Choroid plexus epithelial cell (primary cell): Measurements from ENCODE around the gene ERFE.

Source experiments
- DNase-seq: peaks from one replicate; pipeline ENCODE4 v3.0.0-alpha.2; 2010; ENCODE audit warnings: low read depth
- H3K4me3 ChIP-seq: 2 replicates; pipeline ENCODE4 v1.5.1; 2011; ENCODE audit warnings: low read depth, mild to moderate bottlenecking, control low read depth, low read length, moderate library complexity
- TF ChIP-seq, protein P1 (sequence below): conservative IDR thresholded peaks from 2 replicates; pipeline ENCODE4 v1.5.1; 2011; ENCODE audit warnings: low read depth, mild to moderate bottlenecking, control low read depth, inconsistent platforms, low read length, moderate library complexity

ERFE gene

DNA sequence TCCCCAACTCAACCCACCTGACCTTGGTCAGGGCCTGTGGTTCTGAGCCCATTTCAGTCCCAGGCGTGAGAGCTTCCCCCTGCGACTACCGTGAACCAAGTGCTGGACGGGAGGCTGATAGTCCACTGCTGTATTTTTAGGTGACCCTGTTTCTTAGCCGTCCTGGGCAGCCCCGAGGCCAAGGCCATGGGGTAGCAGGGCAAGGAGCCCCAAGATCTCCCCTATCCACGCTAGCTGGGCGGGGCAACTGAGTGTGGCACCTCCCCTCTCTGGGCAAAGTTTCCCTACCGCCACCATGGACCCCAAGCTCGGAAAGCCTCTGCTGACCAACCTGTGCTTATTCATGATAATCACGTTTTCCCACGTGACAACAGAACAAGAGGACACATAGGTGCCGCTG is 20.9 kb upstream of the ERFE start:
- TF ChIP-seq, protein P1, sequence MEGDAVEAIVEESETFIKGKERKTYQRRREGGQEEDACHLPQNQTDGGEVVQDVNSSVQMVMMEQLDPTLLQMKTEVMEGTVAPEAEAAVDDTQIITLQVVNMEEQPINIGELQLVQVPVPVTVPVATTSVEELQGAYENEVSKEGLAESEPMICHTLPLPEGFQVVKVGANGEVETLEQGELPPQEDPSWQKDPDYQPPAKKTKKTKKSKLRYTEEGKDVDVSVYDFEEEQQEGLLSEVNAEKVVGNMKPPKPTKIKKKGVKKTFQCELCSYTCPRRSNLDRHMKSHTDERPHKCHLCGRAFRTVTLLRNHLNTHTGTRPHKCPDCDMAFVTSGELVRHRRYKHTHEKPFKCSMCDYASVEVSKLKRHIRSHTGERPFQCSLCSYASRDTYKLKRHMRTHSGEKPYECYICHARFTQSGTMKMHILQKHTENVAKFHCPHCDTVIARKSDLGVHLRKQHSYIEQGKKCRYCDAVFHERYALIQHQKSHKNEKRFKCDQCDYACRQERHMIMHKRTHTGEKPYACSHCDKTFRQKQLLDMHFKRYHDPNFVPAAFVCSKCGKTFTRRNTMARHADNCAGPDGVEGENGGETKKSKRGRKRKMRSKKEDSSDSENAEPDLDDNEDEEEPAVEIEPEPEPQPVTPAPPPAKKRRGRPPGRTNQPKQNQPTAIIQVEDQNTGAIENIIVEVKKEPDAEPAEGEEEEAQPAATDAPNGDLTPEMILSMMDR, result no peak
- H3K4me3 ChIP-seq, result no peak overlapping the region
- no peak for DNase-seq

DNA sequence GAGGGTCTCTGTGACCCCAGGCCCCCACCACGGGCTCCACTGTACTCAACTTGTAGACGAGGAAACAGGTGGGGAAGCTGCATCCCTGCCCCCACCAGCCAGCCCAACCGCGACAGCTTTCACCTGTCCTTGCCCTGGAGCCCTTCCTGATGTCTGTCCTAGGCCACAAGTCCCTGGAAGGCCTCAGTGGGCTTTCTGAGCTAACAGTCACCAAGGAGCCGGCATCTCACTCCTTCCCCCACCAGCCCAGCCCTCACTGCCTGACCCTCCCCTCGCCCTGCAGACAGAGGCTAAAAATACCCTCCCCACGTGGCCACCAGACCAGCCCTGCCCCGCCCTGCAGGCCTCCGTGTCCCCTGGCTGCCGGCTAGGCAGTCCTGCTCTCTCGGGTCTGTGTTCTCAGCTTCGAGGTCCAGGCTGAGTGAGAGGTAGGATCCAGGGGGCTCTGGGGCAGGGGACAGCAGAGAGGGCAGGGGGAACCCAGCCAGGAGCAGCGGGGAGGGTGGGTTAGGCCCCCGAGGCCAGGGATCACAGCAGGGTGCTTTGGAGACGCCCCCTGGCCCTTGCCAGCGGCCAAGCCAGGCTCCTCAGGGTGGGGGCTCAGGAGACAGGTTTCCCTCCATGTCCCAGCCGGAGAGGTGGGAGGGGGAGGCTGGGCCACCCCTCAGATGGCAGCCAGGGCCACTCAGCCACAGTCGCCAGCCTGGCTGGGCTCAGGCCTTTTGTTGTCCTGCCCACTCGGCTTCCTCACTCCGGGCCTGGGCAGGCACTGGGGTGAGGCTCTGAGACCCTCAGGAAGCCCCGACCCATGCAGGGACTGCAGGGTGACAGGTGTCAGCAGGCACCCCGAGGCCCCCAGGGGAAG is 20.2 kb upstream of the ERFE start, which contains the start of gene KLHL30:
Gene KLHL30 (plus strand): TSS at position 338 of the 865 bp plus-strand sequence. CDS start 2,087 bp downstream, outside the sequence.
- H3K4me3 ChIP-seq, result no peak within 1 kb of the TSS
- DNase-seq, result no peak
- TF ChIP-seq, protein P1, result no peak

DNA sequence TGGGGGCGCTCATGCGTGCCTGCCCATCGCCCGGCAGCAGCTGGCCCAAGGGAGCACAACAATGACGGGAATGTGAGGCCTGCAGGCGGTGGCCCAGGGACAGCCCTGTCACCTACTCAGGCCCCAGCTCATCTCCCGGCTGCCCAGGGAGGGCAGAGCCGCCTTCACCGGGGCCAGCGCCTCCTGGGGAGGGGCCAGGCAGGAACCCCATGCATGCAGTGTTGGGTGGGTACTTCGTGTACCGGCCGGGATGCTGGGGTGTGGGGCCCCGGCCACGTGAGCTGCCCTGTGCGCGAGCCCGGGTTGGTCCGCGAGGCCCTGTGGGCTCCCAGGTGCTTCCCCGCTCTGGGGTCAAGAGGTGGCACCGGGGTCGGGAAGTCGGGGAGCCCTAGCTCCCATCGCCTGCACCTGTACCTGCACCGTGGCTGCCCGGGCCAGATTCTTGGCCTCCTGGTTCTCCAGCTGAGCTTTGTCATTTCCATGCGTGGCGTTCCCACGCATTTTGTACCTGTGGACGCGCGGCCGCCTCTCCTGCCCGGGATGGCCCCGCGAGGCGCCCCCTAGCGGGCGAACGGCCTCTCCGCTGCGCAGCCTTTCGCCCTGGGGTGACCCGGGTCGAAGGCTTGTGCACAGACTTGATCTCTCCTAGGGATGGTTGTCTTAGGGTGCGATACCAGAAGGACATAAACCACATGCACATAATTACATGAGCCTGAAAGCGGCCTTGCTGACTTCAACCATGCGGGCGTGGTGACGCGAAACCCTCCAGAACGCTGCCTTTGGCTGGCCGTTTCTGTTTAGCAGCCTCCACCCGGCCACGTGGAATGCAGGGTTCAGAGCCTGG is 19.4 kb upstream of the ERFE start:
- DNase-seq, result no peak
- H3K4me3 ChIP-seq, result no peak overlapping the region
- TF ChIP-seq, protein P1, result peak; percentile 50

DNA sequence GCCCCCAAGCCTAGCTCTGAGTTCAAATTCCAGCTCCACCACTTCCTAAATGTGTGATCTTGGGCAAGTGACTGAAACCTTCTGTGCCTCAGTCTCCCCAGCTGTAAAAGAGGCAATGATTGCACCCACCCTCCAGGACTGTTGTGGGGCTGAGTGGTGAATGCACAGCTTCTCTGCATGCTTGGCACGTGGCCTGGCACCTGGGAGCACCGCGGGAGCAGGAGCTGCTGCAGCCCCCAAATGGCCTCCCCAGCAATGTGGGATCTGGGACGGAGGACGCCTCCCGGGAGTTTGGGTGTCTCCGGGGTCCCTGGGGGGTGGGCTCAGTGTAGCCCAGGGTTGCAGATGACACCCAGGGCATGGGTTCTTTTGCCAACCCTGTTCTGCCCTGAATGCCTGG is 18.7 kb upstream of the ERFE start:
- TF ChIP-seq, protein P1, result no peak
- H3K4me3 ChIP-seq, result no peak overlapping the region
- no peak for DNase-seq

DNA sequence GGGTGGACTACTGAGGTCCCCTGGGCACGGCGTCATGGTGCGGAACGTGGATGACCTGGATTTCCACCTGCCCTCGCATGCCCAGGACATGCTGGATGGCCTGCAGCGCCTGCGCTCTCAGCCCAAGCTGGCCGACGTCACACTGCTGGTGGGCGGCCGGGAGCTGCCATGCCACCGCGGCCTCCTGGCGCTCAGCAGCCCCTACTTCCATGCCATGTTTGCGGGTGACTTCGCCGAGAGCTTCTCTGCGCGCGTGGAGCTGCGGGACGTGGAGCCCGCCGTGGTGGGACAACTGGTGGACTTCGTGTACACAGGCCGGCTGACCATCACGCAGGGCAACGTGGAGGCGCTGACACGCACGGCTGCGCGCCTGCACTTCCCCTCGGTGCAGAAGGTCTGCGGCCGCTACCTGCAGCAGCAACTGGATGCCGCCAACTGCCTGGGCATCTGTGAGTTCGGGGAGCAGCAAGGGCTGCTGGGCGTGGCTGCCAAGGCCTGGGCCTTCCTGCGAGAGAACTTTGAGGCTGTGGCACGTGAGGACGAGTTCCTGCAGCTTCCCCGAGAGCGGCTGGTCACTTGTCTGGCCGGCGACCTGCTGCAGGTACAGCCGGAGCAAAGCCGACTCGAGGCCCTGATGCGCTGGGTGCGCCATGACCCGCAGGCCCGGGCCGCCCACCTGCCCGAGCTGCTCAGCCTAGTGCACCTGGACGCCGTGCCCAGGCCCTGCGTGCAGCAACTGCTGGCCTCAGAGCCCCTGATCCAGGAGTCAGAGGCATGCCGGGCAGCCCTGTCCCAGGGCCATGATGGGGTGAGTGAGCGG is 17.8 kb upstream of the ERFE start:
- TF ChIP-seq, protein P1, result no peak
- no peak overlapping the region for H3K4me3 ChIP-seq
- no peak for DNase-seq

DNA sequence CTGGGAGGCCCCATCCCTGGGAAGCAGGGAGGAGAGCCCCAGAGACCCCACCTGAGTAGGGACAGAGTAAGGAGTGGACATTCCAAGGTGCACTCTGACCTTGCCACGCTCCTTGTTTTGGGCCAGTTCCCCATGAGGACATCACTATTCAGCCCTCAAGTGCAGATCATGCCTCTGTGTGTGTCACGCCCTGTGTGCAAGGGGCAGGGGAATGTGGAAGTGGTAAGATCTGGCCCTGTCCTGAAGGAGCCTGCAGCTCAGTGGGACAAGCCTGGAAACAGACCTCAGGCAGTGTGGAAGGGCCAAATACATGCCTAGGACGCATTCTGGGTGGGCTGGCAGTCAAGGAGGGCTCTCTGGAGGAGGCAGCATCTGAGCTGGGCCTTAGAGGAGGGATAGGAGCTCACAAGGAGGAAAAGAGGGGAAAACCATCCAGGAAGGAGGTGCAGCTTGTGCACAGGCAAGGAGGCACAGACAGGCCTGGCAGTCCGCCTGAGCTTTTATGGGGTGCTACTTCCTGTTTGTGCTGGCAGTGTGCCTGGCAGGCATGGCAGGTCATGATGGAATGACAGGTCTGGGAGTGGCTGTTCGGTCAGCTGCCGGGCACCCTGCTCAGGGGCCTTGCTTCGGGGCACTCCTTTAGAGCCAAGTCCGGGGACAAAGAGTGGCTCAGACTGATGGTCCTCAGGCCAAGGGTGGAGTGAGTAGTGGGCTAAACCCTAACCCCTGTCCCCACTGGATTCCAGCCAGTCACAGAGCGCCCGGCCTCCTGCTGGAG is 17.0 kb upstream of the ERFE start:
- no peak for DNase-seq
- no peak overlapping the region for H3K4me3 ChIP-seq
- TF ChIP-seq, protein P1, result no peak
